ENCODE data around the gene PMEPA1. TPM values are rescaled to one million over a fixed set of nuclear protein-coding genes. Genes with fewer than 3 reads are reported as not detected.

Gene PMEPA1
- total RNA-seq, 1 donor = 23.5 TPM

- TF ChIP-seq CTCF (IDR thresholded peaks at IDR 0.05; ENCODE audit: extremely low read depth, low read depth, low read length) = no peak
- Histone ChIP-seq H3K4me2 (ENCODE audit: insufficient read depth, low read length) (no peak overlapping the region), H3K9me3 (ENCODE audit: low read depth, low read length) (no peaks in the 10 kb centered on the region), H3K79me2 (ENCODE audit: insufficient read depth, low read length) (no peaks in the 10 kb centered on the region), H3K27ac (ENCODE audit: low read depth, low read length) (no peak overlapping the region), H2AFZ (ENCODE audit: low read length) (no peak overlapping the region), H4K20me1 (ENCODE audit: insufficient read depth, low read length) (peaks cover 17% of the 10 kb centered on the region), H3K4me3 (ENCODE audit: insufficient read depth, low read length) (no peak overlapping the region), H3K36me3 (ENCODE audit: insufficient read depth, low read length) (peaks cover 13% of the 10 kb centered on the region), H3K4me1 (ENCODE audit: insufficient read depth, low read length) (no peaks in the 10 kb centered on the region), H3K27me3 (ENCODE audit: insufficient read depth, low read length) (no peaks in the 10 kb centered on the region)
- DNase-seq (ENCODE audit: insufficient read length, low spot score, missing footprints) = peak; percentile 87
Measured at GRCh38 chr20:57654998-57655808, 54.6 kb downstream of the PMEPA1 start.

GRCh38 chr20:57654363-57654997 lies 55.3 kb downstream of the PMEPA1 start:
- Histone ChIP-seq H2AFZ (ENCODE audit: low read length) (no peak overlapping the region), H3K4me2 (ENCODE audit: insufficient read depth, low read length) (no peak overlapping the region), H3K27ac (ENCODE audit: low read depth, low read length) (no peak overlapping the region), H3K9me3 (ENCODE audit: low read depth, low read length) (no peaks in the 10 kb centered on the region), H3K4me3 (ENCODE audit: insufficient read depth, low read length) (no peak overlapping the region), H3K27me3 (ENCODE audit: insufficient read depth, low read length) (no peaks in the 10 kb centered on the region), H4K20me1 (ENCODE audit: insufficient read depth, low read length) (peaks cover 15% of the 10 kb centered on the region), H3K4me1 (ENCODE audit: insufficient read depth, low read length) (no peaks in the 10 kb centered on the region), H3K79me2 (ENCODE audit: insufficient read depth, low read length) (no peaks in the 10 kb centered on the region), H3K36me3 (ENCODE audit: insufficient read depth, low read length) (peaks cover 13% of the 10 kb centered on the region)
- DNase-seq (ENCODE audit: insufficient read length, low spot score, missing footprints) = peak; percentile 99
- TF ChIP-seq CTCF (IDR thresholded peaks at IDR 0.05; ENCODE audit: extremely low read depth, low read depth, low read length) = peak; percentile 90

DNA sequence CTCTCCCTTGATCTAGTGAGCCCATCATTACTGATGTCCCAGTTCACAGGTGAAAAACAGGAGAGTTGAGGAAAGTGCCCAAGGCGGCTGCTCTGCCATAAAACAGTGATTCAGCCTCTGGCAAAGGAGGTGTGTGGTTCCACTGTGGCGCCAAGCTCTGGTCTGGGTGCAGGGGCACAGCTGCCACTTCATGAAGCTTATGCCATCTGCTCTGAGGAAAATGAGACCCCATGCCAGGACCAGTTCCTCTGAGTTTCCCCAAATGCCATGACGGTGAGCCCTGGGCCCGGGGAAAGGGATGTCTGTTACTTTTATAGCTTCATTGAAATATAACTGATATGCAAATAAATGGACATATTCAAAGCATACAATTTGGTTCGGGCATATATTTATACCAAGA lies 55.9 kb downstream of the PMEPA1 start:
- TF ChIP-seq CTCF (IDR thresholded peaks at IDR 0.05; ENCODE audit: extremely low read depth, low read depth, low read length) = no peak
- H2AFZ ChIP-seq (ENCODE audit: low read length) = no peak overlapping the region
- H3K36me3 ChIP-seq (ENCODE audit: insufficient read depth, low read length) = peaks cover 13% of the 10 kb centered on the region
- no peak overlapping the region for H3K4me3 ChIP-seq (ENCODE audit: insufficient read depth, low read length)
- no peak overlapping the region for H3K4me2 ChIP-seq (ENCODE audit: insufficient read depth, low read length)
- no peaks in the 10 kb centered on the region for H3K9me3 ChIP-seq (ENCODE audit: low read depth, low read length)
- H3K4me1 ChIP-seq (ENCODE audit: insufficient read depth, low read length) = no peaks in the 10 kb centered on the region
- H4K20me1 ChIP-seq (ENCODE audit: insufficient read depth, low read length) = peaks cover 15% of the 10 kb centered on the region
- H3K79me2 ChIP-seq (ENCODE audit: insufficient read depth, low read length) = no peaks in the 10 kb centered on the region
- H3K27me3 ChIP-seq (ENCODE audit: insufficient read depth, low read length) = no peaks in the 10 kb centered on the region
- DNase-seq (ENCODE audit: insufficient read length, low spot score, missing footprints) = peak; percentile 62
- no peak overlapping the region for H3K27ac ChIP-seq (ENCODE audit: low read depth, low read length)

- Histone ChIP-seq H3K27ac (ENCODE audit: low read depth, low read length) (no peak overlapping the region), H3K27me3 (ENCODE audit: insufficient read depth, low read length) (no peaks in the 10 kb centered on the region), H3K4me2 (ENCODE audit: insufficient read depth, low read length) (no peak overlapping the region), H4K20me1 (ENCODE audit: insufficient read depth, low read length) (peaks cover 15% of the 10 kb centered on the region), H3K79me2 (ENCODE audit: insufficient read depth, low read length) (no peaks in the 10 kb centered on the region), H3K36me3 (ENCODE audit: insufficient read depth, low read length) (peaks cover 13% of the 10 kb centered on the region), H3K4me3 (ENCODE audit: insufficient read depth, low read length) (no peak overlapping the region), H2AFZ (ENCODE audit: low read length) (no peak overlapping the region), H3K9me3 (ENCODE audit: low read depth, low read length) (no peaks in the 10 kb centered on the region), H3K4me1 (ENCODE audit: insufficient read depth, low read length) (no peaks in the 10 kb centered on the region)
- peak; percentile 78 for DNase-seq (ENCODE audit: insufficient read length, low spot score, missing footprints)
- no peak for TF ChIP-seq CTCF (IDR thresholded peaks at IDR 0.05; ENCODE audit: extremely low read depth, low read depth, low read length)
Measured at GRCh38 chr20:57653546-57653900, 56.3 kb downstream of the PMEPA1 start.
